ENCODE results near the gene PAF1.
A peak's percentile ranks its signal among the peaks of the same experiment; 100 is the strongest.

Gene PAF1

GRCh38 chr19:39424934-39425333, 34.0 kb upstream of the PAF1 start:
- peaks cover 15% of the 10 kb centered on the region for H3K36me3 Mint-ChIP-seq (ENCODE audit: low read depth)
- no peak overlapping the region for H3K27ac Mint-ChIP-seq
- no peaks in the 10 kb centered on the region for H3K27me3 Mint-ChIP-seq
- no peak overlapping the region for H3K4me3 Mint-ChIP-seq
- H3K4me1 Mint-ChIP-seq (ENCODE audit: low read depth), result no peaks in the 10 kb centered on the region
- H3K9me3 Mint-ChIP-seq, result no peaks in the 10 kb centered on the region

GRCh38 chr19:39423258-39424086, 32.6 kb upstream of the PAF1 start:
- Mint-ChIP-seq H3K9me3 (no peaks in the 10 kb centered on the region), H3K4me3 (no peak overlapping the region), H3K27me3 (no peaks in the 10 kb centered on the region), H3K4me1 (ENCODE audit: low read depth) (no peaks in the 10 kb centered on the region), H3K27ac (no peak overlapping the region), H3K36me3 (ENCODE audit: low read depth) (peaks cover 20% of the 10 kb centered on the region)

- Mint-ChIP-seq H3K9me3 (no peaks in the 10 kb centered on the region), H3K4me1 (ENCODE audit: low read depth) (no peaks in the 10 kb centered on the region), H3K4me3 (no peak overlapping the region), H3K27me3 (no peaks in the 10 kb centered on the region), H3K36me3 (ENCODE audit: low read depth) (peaks cover 20% of the 10 kb centered on the region), H3K27ac (no peak overlapping the region)
Observed at GRCh38 chr19:39422020-39422419, 31.1 kb upstream of the PAF1 start.

GRCh38 chr19:39420769-39421168, 29.9 kb upstream of the PAF1 start:
- H3K27me3 Mint-ChIP-seq, result no peaks in the 10 kb centered on the region
- no peak overlapping the region for H3K4me3 Mint-ChIP-seq
- no peak overlapping the region for H3K27ac Mint-ChIP-seq
- peaks cover 20% of the 10 kb centered on the region for H3K36me3 Mint-ChIP-seq (ENCODE audit: low read depth)
- no peaks in the 10 kb centered on the region for H3K4me1 Mint-ChIP-seq (ENCODE audit: low read depth)
- no peaks in the 10 kb centered on the region for H3K9me3 Mint-ChIP-seq

- no peaks in the 10 kb centered on the region for H3K27me3 Mint-ChIP-seq
- H3K9me3 Mint-ChIP-seq, result no peaks in the 10 kb centered on the region
- H3K27ac Mint-ChIP-seq, result no peak overlapping the region
- H3K36me3 Mint-ChIP-seq (ENCODE audit: low read depth), result peaks cover 13% of the 10 kb centered on the region
- peaks cover 6% of the 10 kb centered on the region for H3K4me1 Mint-ChIP-seq (ENCODE audit: low read depth)
- no peak overlapping the region for H3K4me3 Mint-ChIP-seq
Observed at GRCh38 chr19:39419003-39419402, 28.1 kb upstream of the PAF1 start.

GRCh38 chr19:39417463-39418181, 26.7 kb upstream of the PAF1 start:
- Mint-ChIP-seq H3K36me3 (ENCODE audit: low read depth) (peaks cover 6% of the 10 kb centered on the region), H3K4me1 (ENCODE audit: low read depth) (peaks cover 11% of the 10 kb centered on the region), H3K27me3 (no peaks in the 10 kb centered on the region), H3K27ac (no peak overlapping the region), H3K4me3 (no peak overlapping the region), H3K9me3 (no peaks in the 10 kb centered on the region)

- Mint-ChIP-seq H3K27ac (no peak overlapping the region), H3K4me3 (no peak overlapping the region), H3K9me3 (no peaks in the 10 kb centered on the region), H3K4me1 (ENCODE audit: low read depth) (peaks cover 19% of the 10 kb centered on the region), H3K27me3 (no peaks in the 10 kb centered on the region), H3K36me3 (ENCODE audit: low read depth) (peaks cover 5% of the 10 kb centered on the region)
Observed at GRCh38 chr19:39416152-39417120, 25.5 kb upstream of the PAF1 start.

GRCh38 chr19:39415111-39416046, 24.5 kb upstream of the PAF1 start:
- Mint-ChIP-seq H3K36me3 (ENCODE audit: low read depth) (peaks cover 5% of the 10 kb centered on the region), H3K27ac (no peak overlapping the region), H3K4me3 (no peak overlapping the region), H3K9me3 (no peaks in the 10 kb centered on the region), H3K27me3 (no peaks in the 10 kb centered on the region), H3K4me1 (ENCODE audit: low read depth) (peaks cover 30% of the 10 kb centered on the region)

GRCh38 chr19:39413911-39414608, 23.2 kb upstream of the PAF1 start:
- Mint-ChIP-seq H3K4me1 (ENCODE audit: low read depth) (peaks cover 33% of the 10 kb centered on the region), H3K4me3 (peak overlapping the region; percentile 84), H3K36me3 (ENCODE audit: low read depth) (peaks cover 3% of the 10 kb centered on the region), H3K27me3 (no peaks in the 10 kb centered on the region), H3K9me3 (no peaks in the 10 kb centered on the region), H3K27ac (peak overlapping the region; percentile 78)

GRCh38 chr19:39413272-39413910, 22.5 kb upstream of the PAF1 start:
- H3K36me3 Mint-ChIP-seq (ENCODE audit: low read depth), result peaks cover 7% of the 10 kb centered on the region
- peak overlapping the region; percentile 78 for H3K27ac Mint-ChIP-seq
- H3K4me1 Mint-ChIP-seq (ENCODE audit: low read depth), result peaks cover 40% of the 10 kb centered on the region
- no peaks in the 10 kb centered on the region for H3K9me3 Mint-ChIP-seq
- H3K27me3 Mint-ChIP-seq, result no peaks in the 10 kb centered on the region
- peak overlapping the region; percentile 84 for H3K4me3 Mint-ChIP-seq

GRCh38 chr19:39412867-39413271, 22.0 kb upstream of the PAF1 start:
- Mint-ChIP-seq H3K27me3 (no peaks in the 10 kb centered on the region), H3K4me3 (peak overlapping the region; percentile 84), H3K4me1 (ENCODE audit: low read depth) (peaks cover 45% of the 10 kb centered on the region), H3K27ac (peak overlapping the region; percentile 65), H3K36me3 (ENCODE audit: low read depth) (peaks cover 12% of the 10 kb centered on the region), H3K9me3 (no peaks in the 10 kb centered on the region)

GRCh38 chr19:39412100-39412866, 21.4 kb upstream of the PAF1 start, which contains the start of gene PLEKHG2:
TSS of gene PLEKHG2 (plus strand) at chr19:39412669. CDS start at chr19:39414087, 1,418 bp downstream.
- Mint-ChIP-seq H3K36me3 (ENCODE audit: low read depth) (peaks cover 15% of the 10 kb centered on the region), H3K27me3 (no peaks in the 10 kb centered on the region), H3K4me3 (peak within 1 kb of the TSS; percentile 84), H3K27ac (peak within 1 kb of the TSS; percentile 79), H3K9me3 (no peaks in the 10 kb centered on the region), H3K4me1 (ENCODE audit: low read depth) (peaks cover 45% of the 10 kb centered on the region)

Data from stimulated activated naive CD8-positive, alpha-beta T cell treated with anti-CD3 and anti-CD28 coated beads, Interleukin-15, Interleukin-2, amounts not matched to agents 100 ng/mL and 50 ng/mL, for 24 hours (primary cell).